B cell (primary cell): ENCODE measurements around the gene RGS3. TPM values are rescaled to one million over a fixed set of nuclear protein-coding genes. Genes with fewer than 3 reads are reported as not detected.

Source experiments
- ATAC-seq: fragments of 200-7000 bp; cut with Tn5 transposase; one replicate; pipeline ENCODE4 v1.10.0; 2021; ENCODE audit warnings: low read depth, mild to moderate bottlenecking, moderate number of reproducible peaks, moderate library complexity
- CTCF ChIA-PET: fragments of 350-600 bp; sonication (Branson Sonifier 250); formaldehyde crosslinking; loops from one replicate; lab custom pipeline; 2021; ENCODE audit warnings: antibody characterized with exemption, inconsistent platforms; lab: Charles Lee
- POLR2A ChIA-PET: fragments of 350-600 bp; sonication (Branson Sonifier 250); formaldehyde crosslinking; loops from one replicate; lab custom pipeline; 2021; ENCODE audit warnings: antibody characterized with exemption; lab: Charles Lee
- DNase-seq: peaks from one replicate; pipeline ENCODE4 v3.0.0; 2013
- H2AFZ ChIP-seq: 2 replicates; pipeline ENCODE4 v1.6.1; 2012; ENCODE audit warnings: mild to moderate bottlenecking, low read depth, low read length; ENCODE audit not compliant: insufficient read depth, poor library complexity, severe bottlenecking
- H3K27ac ChIP-seq, 2 donors: 1 replicate in 1 of 2; 2 replicates in 1 of 2; pipeline ENCODE4 v1.5.1; 2012 to 2013; ENCODE audit warnings: low read length in 2 of 2, mild to moderate bottlenecking in 2 of 2, moderate library complexity in 1 of 2
- H3K27me3 ChIP-seq, 4 experiments: fragments of 200-600 bp in 1 of 4; sonication (generic) in 1 of 4; replicated peaks in 1 of 4; 1 replicate in 2 of 4; 2 replicates in 2 of 4; pipeline versions ENCODE4 v1.6.1 to v1.7.0; 2013 to 2016; ENCODE audit warnings: low read length in 3 of 4, mild to moderate bottlenecking in 2 of 4, mixed read lengths in 1 of 4, moderate library complexity in 1 of 4; ENCODE audit not compliant: insufficient read depth in 4 of 4, control insufficient read depth in 3 of 4; ENCODE audit errors: control extremely low read depth in 1 of 4
- H3K36me3 ChIP-seq, 2 experiments: replicated peaks in 1 of 2; 1 replicate in 1 of 2; 2 replicates in 1 of 2; pipeline versions ENCODE4 v1.6.1 to v1.7.1; 2013; ENCODE audit warnings: low read length in 1 of 2; ENCODE audit not compliant: insufficient read depth in 2 of 2, control insufficient read depth in 1 of 2; ENCODE audit errors: control extremely low read depth in 1 of 2, extremely low read depth in 1 of 2
- H3K4me1 ChIP-seq, 2 donors: fragments of 200-600 bp in 1 of 2; sonication (generic) in 1 of 2; 1 replicate in 1 of 2; 2 replicates in 1 of 2; pipeline versions ENCODE4 v1.5.1 to v1.6.1; 2013 to 2017; ENCODE audit warnings: low read length in 2 of 2; ENCODE audit not compliant: control insufficient read depth in 2 of 2, insufficient read depth in 2 of 2
- H3K4me2 ChIP-seq: replicated peaks from 2 replicates; pipeline ENCODE3; 2012; ENCODE audit warnings: mild to moderate bottlenecking, low read depth, low read length; ENCODE audit not compliant: poor library complexity, severe bottlenecking
- H3K4me3 ChIP-seq, 5 experiments: fragments of 200-600 bp in 1 of 5; sonication (generic) in 1 of 5; 1 replicate in 3 of 5; 2 replicates in 2 of 5; pipeline versions ENCODE4 v1.5.1 to v1.7.0; 2011 to 2016; ENCODE audit warnings: low read length in 4 of 5, mild to moderate bottlenecking in 4 of 5, low read depth in 2 of 5, control low read depth in 1 of 5, moderate library complexity in 1 of 5; ENCODE audit not compliant: insufficient read depth in 1 of 5; ENCODE audit errors: control extremely low read depth in 1 of 5, extremely low read depth in 1 of 5
- H3K79me2 ChIP-seq: fragments of 200-600 bp; sonication (generic); one replicate; pipeline ENCODE4 v1.6.0; 2016; ENCODE audit warnings: low read length; ENCODE audit not compliant: control insufficient read depth, insufficient read depth
- H3K9ac ChIP-seq: fragments of 200-600 bp; sonication (generic); 2 replicates; pipeline ENCODE4 v1.6.1; 2017; ENCODE audit warnings: mild to moderate bottlenecking, low read length, moderate library complexity
- H3K9me3 ChIP-seq, 3 donors: one replicate each; pipeline versions ENCODE4 v1.6.1 to v1.7.1; 2013; ENCODE audit warnings: low read length in 2 of 3; ENCODE audit not compliant: control insufficient read depth in 2 of 3, insufficient read depth in 1 of 3; ENCODE audit errors: control extremely low read depth in 1 of 3
- H4K20me1 ChIP-seq: 2 replicates; pipeline ENCODE4 v1.6.0; 2012; ENCODE audit warnings: mild to moderate bottlenecking, low read length; ENCODE audit not compliant: insufficient read depth, control insufficient read depth, poor library complexity, severe bottlenecking
- H3K27ac Mint-ChIP-seq: one replicate; pipeline ENCODE4 v1.8.0; 2021; ENCODE audit warnings: mixed read lengths
- H3K27me3 Mint-ChIP-seq: one replicate; pipeline ENCODE4 v1.8.0; 2021; ENCODE audit warnings: mixed read lengths
- H3K4me1 Mint-ChIP-seq: one replicate; pipeline ENCODE4 v1.8.0; 2021; ENCODE audit warnings: mixed read lengths
- H3K4me3 Mint-ChIP-seq: one replicate; pipeline ENCODE4 v1.8.0; 2021; ENCODE audit warnings: mixed read lengths
- H3K9me3 Mint-ChIP-seq: one replicate; pipeline ENCODE4 v1.8.0; 2022; ENCODE audit warnings: mixed read lengths; ENCODE audit not compliant: insufficient read depth
- CTCF ChIP-seq: fragments of 200-600 bp; IDR thresholded peaks from one replicate; pipeline ENCODE4 v1.8.0; 2022; ENCODE audit warnings: antibody characterized with exemption, mild to moderate bottlenecking
- EZH2 ChIP-seq: IDR thresholded peaks from 2 replicates; pipeline ENCODE4 v1.6.1; 2012; ENCODE audit warnings: borderline replicate concordance, low read depth, mild to moderate bottlenecking, moderate library complexity, low read length; ENCODE audit not compliant: insufficient read depth, poor library complexity, severe bottlenecking
- WGBS: methylation state at CpG from one replicate; pipeline ENCODE4 v1.1.5; 2013; ENCODE audit warnings: missing lambda C conversion rate; ENCODE audit not compliant: insufficient coverage; 5-methylcytosine and 5-hydroxymethylcytosine counted together
- intact Hi-C: fragments of 100-400 bp; cut with micrococcal nuclease; formaldehyde crosslinking; loops from one replicate; pipeline ENCODE4 v1.10.0; 2022
- polyA plus RNA-seq: library from polyadenylated mRNA; depleted of rRNA; stranded (reverse); fragments of >200 nt; gene quantifications from 2 replicates; pipeline ENCODE4 v1.2.3, GENCODE V29; 2012
- total RNA-seq, 2 donors: library from RNA; stranded (reverse); fragments of 120-200 nt in 1 of 2; gene quantifications; 1 replicate in 1 of 2; 2 replicates in 1 of 2; pipeline versions ENCODE4 v1.2.3 to v1.2.4, GENCODE V29; 2013 to 2022

The RGS3 gene
- total and polyA plus RNA-seq, 2 donors (not counting 1 experiment from before 2014, with no cell fraction given), result 12.0 to 15.6 TPM

- H3K4me2 ChIP-seq, result no peak overlapping the region
- H3K4me3 ChIP-seq, result no peak overlapping the region
- H3K9me3 Mint-ChIP-seq, result no peaks in the 10 kb centered on the region
- H3K27ac ChIP-seq, result no peak overlapping the region
- no peak for ATAC-seq
- peaks cover 10% of the 10 kb centered on the region for H3K27me3 Mint-ChIP-seq
- WGBS, result 95% methylated on average over 2 of the region's 6 CpGs
- H3K27ac Mint-ChIP-seq, result no peak overlapping the region
- H4K20me1 ChIP-seq, result no peaks in the 10 kb centered on the region
- H3K79me2 ChIP-seq, result no peaks in the 10 kb centered on the region
- H3K9ac ChIP-seq, result no peak overlapping the region
- no peaks in the 10 kb centered on the region for H3K27me3 ChIP-seq
- H3K4me1 Mint-ChIP-seq, result peaks cover 1% of the 10 kb centered on the region
- ChIA-PET POLR2A (no interaction called here), CTCF (interaction anchor here (0.6 to 0.9 kb wide), 2 partner anchors 36 to 141 kb away, joined by 3 to 5 read pairs; no protein-coding TSS in a partner anchor)
- H3K9me3 ChIP-seq, result no peaks in the 10 kb centered on the region
- no peaks in the 10 kb centered on the region for H3K36me3 ChIP-seq
- TF ChIP-seq CTCF (no peak), EZH2 (no peak)
- intact Hi-C loops, result no loop called here
- no peak overlapping the region for H2AFZ ChIP-seq
- H3K4me1 ChIP-seq, result no peaks in the 10 kb centered on the region
- no peak overlapping the region for H3K4me3 Mint-ChIP-seq
- no peak for DNase-seq
Measured at GRCh38 chr9:113482991-113483675, 19.6 kb downstream of the RGS3 start.

GRCh38 chr9:113483676-113484257 is 20.2 kb downstream of the RGS3 start:
- Histone ChIP-seq H3K4me1 (no peaks in the 10 kb centered on the region), H2AFZ (no peak overlapping the region), H3K36me3 (no peaks in the 10 kb centered on the region), H3K27ac (no peak overlapping the region), H3K79me2 (no peaks in the 10 kb centered on the region), H3K4me3 (no peak overlapping the region), H4K20me1 (no peaks in the 10 kb centered on the region), H3K27me3 (no peaks in the 10 kb centered on the region), H3K9me3 (no peaks in the 10 kb centered on the region), H3K4me2 (no peak overlapping the region), H3K9ac (no peak overlapping the region)
- CTCF ChIA-PET, result interaction anchor here (0.6 to 2.0 kb wide), 3 partner anchors 37 to 140 kb away, joined by 3 to 5 read pairs (median 5); no protein-coding TSS in a partner anchor
- Mint-ChIP-seq H3K4me3 (no peak overlapping the region), H3K27ac (no peak overlapping the region), H3K9me3 (no peaks in the 10 kb centered on the region), H3K27me3 (peaks cover 5% of the 10 kb centered on the region), H3K4me1 (peaks cover 1% of the 10 kb centered on the region)
- ATAC-seq (no peak), DNase-seq (no peak)
- WGBS, result 92% methylated on average over 3 of the region's 9 CpGs
- POLR2A ChIA-PET, result no interaction called here
- TF ChIP-seq EZH2 (no peak), CTCF (no peak)
- intact Hi-C loops, result no loop called here
